IMR-90 (cell line): ENCODE results near the gene CNGB1.

ENCODE experiments used
- CEBPB ChIP-seq: IDR thresholded peaks from 2 replicates; pipeline ENCODE4 v1.6.1; 2012; ENCODE audit warnings: low read depth, low read length, improper control_type of control experiment
- CHD1 ChIP-seq: IDR thresholded peaks from 2 replicates; pipeline ENCODE4 v1.6.1; 2012; ENCODE audit warnings: low read depth, low read length, improper control_type of control experiment
- FOS ChIP-seq: fragments of 150-350 bp; IDR thresholded peaks from 2 replicates; pipeline ENCODE4 v1.6.1; 2016; ENCODE audit warnings: low read depth, low read length
- MAZ ChIP-seq: IDR thresholded peaks from 2 replicates; pipeline ENCODE4 v1.6.1; 2012; ENCODE audit warnings: low read depth, mild to moderate bottlenecking, low read length, improper control_type of control experiment, moderate library complexity, borderline replicate concordance
- MXI1 ChIP-seq: IDR thresholded peaks from 2 replicates; pipeline ENCODE4 v1.6.1; 2012; ENCODE audit warnings: low read depth, mild to moderate bottlenecking, low read length, moderate library complexity, borderline replicate concordance
- NFE2L2 ChIP-seq: fragments of 150-350 bp; IDR thresholded peaks from 2 replicates; pipeline ENCODE4 v1.6.1; 2016; ENCODE audit warnings: low read depth, mild to moderate bottlenecking, low read length
- POLR2A ChIP-seq: IDR thresholded peaks from 2 replicates; pipeline ENCODE4 v1.6.1; 2012; ENCODE audit warnings: mild to moderate bottlenecking, low read depth, low read length
- RAD21 ChIP-seq: IDR thresholded peaks from 2 replicates; pipeline ENCODE4 v1.6.1; 2012; ENCODE audit warnings: low read length, improper control_type of control experiment
- TF ChIP-seq, protein P1 (sequence below): conservative IDR thresholded peaks from 2 replicates; pipeline ENCODE4 v1.5.1; 2012; ENCODE audit warnings: mild to moderate bottlenecking, low read depth, low read length, improper control_type of control experiment

DNA sequence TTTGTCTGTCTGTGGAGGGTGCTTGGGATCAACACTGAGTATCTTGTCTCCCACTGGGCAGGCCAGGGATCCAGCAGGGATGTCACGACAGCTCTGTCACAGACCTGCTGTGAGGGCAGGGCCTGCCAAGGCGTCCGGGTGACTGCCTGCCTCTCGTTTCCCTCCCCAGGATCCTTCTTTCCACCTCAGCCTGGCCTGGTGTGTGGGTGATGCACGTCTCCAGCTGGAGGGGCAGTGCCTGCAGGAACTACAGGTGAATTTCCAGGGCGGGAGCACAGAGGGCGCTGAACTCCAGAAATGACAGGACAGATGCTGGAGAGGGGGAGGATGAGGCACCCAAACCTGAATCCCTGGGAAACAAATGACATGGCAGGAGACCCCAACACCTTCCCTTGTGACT is 47.9 kb upstream of the CNGB1 start:
- TF ChIP-seq MXI1, result no peak
- no peak for TF ChIP-seq CHD1
- TF ChIP-seq MAZ, result no peak
- TF ChIP-seq RAD21, result no peak
- no peak for TF ChIP-seq POLR2A
- TF ChIP-seq, protein P1, sequence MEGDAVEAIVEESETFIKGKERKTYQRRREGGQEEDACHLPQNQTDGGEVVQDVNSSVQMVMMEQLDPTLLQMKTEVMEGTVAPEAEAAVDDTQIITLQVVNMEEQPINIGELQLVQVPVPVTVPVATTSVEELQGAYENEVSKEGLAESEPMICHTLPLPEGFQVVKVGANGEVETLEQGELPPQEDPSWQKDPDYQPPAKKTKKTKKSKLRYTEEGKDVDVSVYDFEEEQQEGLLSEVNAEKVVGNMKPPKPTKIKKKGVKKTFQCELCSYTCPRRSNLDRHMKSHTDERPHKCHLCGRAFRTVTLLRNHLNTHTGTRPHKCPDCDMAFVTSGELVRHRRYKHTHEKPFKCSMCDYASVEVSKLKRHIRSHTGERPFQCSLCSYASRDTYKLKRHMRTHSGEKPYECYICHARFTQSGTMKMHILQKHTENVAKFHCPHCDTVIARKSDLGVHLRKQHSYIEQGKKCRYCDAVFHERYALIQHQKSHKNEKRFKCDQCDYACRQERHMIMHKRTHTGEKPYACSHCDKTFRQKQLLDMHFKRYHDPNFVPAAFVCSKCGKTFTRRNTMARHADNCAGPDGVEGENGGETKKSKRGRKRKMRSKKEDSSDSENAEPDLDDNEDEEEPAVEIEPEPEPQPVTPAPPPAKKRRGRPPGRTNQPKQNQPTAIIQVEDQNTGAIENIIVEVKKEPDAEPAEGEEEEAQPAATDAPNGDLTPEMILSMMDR, result no peak
- TF ChIP-seq CEBPB, result no peak
- TF ChIP-seq NFE2L2, result no peak
- TF ChIP-seq FOS, result no peak
